Measurements from ENCODE around the gene STARD3NL. TPM values are rescaled to one million over a fixed set of nuclear protein-coding genes. Genes with fewer than 3 reads are reported as not detected.

STARD3NL gene
- total and polyA plus RNA-seq, 2 of the 13 experiments (the other 11 are each of a cell fraction or from before 2014, with no cell fraction given), result 37.3 to 42.3 TPM

- intact Hi-C loops (cut with micrococcal nuclease; ENCODE audit: unreplicated experiment), result no loop called here
- no peak overlapping the region for H3K4me2 ChIP-seq (ENCODE audit: low read depth, low read length)
- peaks cover 12% of the 10 kb centered on the region; the same call in 1 of the 2 replicates for H3K9me3 ChIP-seq (ENCODE audit: low read length)
- no peak overlapping the region for H3K4me3 ChIP-seq (replicated peaks in 1 of 3; ENCODE audit: insufficient read depth in 1 of 3, low read depth in 2 of 3, low read length in 3 of 3)
- no peaks in the 10 kb centered on the region for H3K4me1 ChIP-seq (ENCODE audit: insufficient read depth, low read length)
- no peaks in the 10 kb centered on the region for H3K36me3 ChIP-seq (replicated peaks in 1 of 2; ENCODE audit: control insufficient read depth in 1 of 2, insufficient read depth in 2 of 2, low read length in 2 of 2)
- DNase-seq (ENCODE audit: low spot score) (no peak), ATAC-seq (no peak), FAIRE-seq (no peak)
- ChIA-PET POLR2A (no interaction called here), CTCF (ENCODE audit: low intra/inter-chr PET ratio, low total read pairs) (no interaction called here)
- BruUV-seq (replicated peaks), result no TSS peak
- H4K20me1 ChIP-seq (ENCODE audit: insufficient read depth, low read length), result 0 out of 2 replicates have a peak, but pooled peaks cover 2% of the 10 kb centered on the region
- in situ Hi-C loops (cut with HindIII; ENCODE audit: extremely low pct_ligation_motif_present, low pct_unique_long_range_greater_than_20kb), result no loop called here
- H3K27me3 ChIP-seq (ENCODE audit: control insufficient read depth in 1 of 2, insufficient read depth in 2 of 2, low read length in 2 of 2), result no peaks in the 10 kb centered on the region
- H3K79me2 ChIP-seq (ENCODE audit: insufficient read depth, low read length), result peaks cover 7% of the 10 kb centered on the region
- TF ChIP-seq PITX1 (CRISPR knock-in tag; IDR thresholded peaks at IDR 0.05), result no peak
- TF ChIP-seq SUZ12 (IDR thresholded peaks at IDR 0.05; ENCODE audit: low read depth, low read length), result no peak
- TF ChIP-seq PAF1 (CRISPR knock-in tag; IDR thresholded peaks at IDR 0.05), result no peak
- no peak for TF ChIP-seq TOE1 (CRISPR knock-in tag; IDR thresholded peaks at IDR 0.05)
- no peak for TF ChIP-seq KAT2B (IDR thresholded peaks at IDR 0.05; ENCODE audit: borderline replicate concordance, low read depth, low read length)
- no peak for TF ChIP-seq NFE2L2 (IDR thresholded peaks at IDR 0.05; ENCODE audit: low read length)
- TF ChIP-seq ZNF354B (CRISPR knock-in tag; IDR thresholded peaks at IDR 0.05), result no peak
- TF ChIP-seq ZNF7 (CRISPR knock-in tag; IDR thresholded peaks at IDR 0.05), result no peak
- no peak for TF ChIP-seq NR1H2 (CRISPR knock-in tag; IDR thresholded peaks at IDR 0.05; ENCODE audit: borderline replicate concordance, low read depth)
- TF ChIP-seq ARNTL (CRISPR knock-in tag; IDR thresholded peaks at IDR 0.05), result no peak
- no peak for TF ChIP-seq ZSCAN22 (CRISPR knock-in tag; IDR thresholded peaks at IDR 0.05)
- no peak for TF ChIP-seq GTF2F1 (IDR thresholded peaks at IDR 0.05; ENCODE audit: low read length)
- TF ChIP-seq TGIF2 (CRISPR knock-in tag; IDR thresholded peaks at IDR 0.05), result no peak
- H2AFZ ChIP-seq (ENCODE audit: low read length), result no peak overlapping the region
- H3K27ac ChIP-seq (ENCODE audit: extremely low read length, insufficient read depth, low read length), result no peak overlapping the region
- H3K9ac ChIP-seq (ENCODE audit: insufficient read depth, low read depth, low read length), result no peak overlapping the region
Observed at GRCh38 chr7:38190011-38190410, 12.0 kb downstream of the STARD3NL start.
